Mesenchymal stem cell (in vitro differentiated cells and primary cell): Measurements from ENCODE around the gene SCN1A.

ENCODE experiments used
- DNase-seq: peaks from one replicate; pipeline ENCODE4 v3.0.0-alpha.2; 2013
- H2AFZ ChIP-seq: one replicate; pipeline ENCODE4 v1.6.1; 2013; ENCODE audit warnings: low read depth, mild to moderate bottlenecking, control low read depth, inconsistent platforms, low read length, moderate library complexity
- H2AK5ac ChIP-seq: 2 replicates; pipeline ENCODE4 v1.6.1; 2013; ENCODE audit warnings: low read length, moderate library complexity, mild to moderate bottlenecking, inconsistent platforms; ENCODE audit not compliant: severe bottlenecking
- H2BK120ac ChIP-seq: one replicate; pipeline ENCODE4 v1.6.1; 2013; ENCODE audit warnings: low read depth, mild to moderate bottlenecking, inconsistent platforms, low read length, moderate library complexity
- H2BK12ac ChIP-seq, 2 experiments: one replicate each; pipeline ENCODE4 v1.6.1; 2013; ENCODE audit warnings: inconsistent platforms in 2 of 2, low read length in 2 of 2, mild to moderate bottlenecking in 2 of 2, moderate library complexity in 2 of 2, control low read depth in 1 of 2
- H2BK15ac ChIP-seq: one replicate; pipeline ENCODE4 v1.6.1; 2013; ENCODE audit warnings: mild to moderate bottlenecking, low read depth, inconsistent platforms; ENCODE audit not compliant: poor library complexity, severe bottlenecking
- H2BK5ac ChIP-seq: 2 replicates; pipeline ENCODE4 v1.6.1; 2013; ENCODE audit warnings: low read depth, mild to moderate bottlenecking, low read length, control low read depth, inconsistent platforms; ENCODE audit not compliant: poor library complexity, severe bottlenecking
- H3K14ac ChIP-seq, 2 experiments: one replicate each; pipeline ENCODE4 v1.6.1; 2013; ENCODE audit warnings: inconsistent platforms in 2 of 2, low read length in 2 of 2, control low read depth in 1 of 2, mild to moderate bottlenecking in 1 of 2, moderate library complexity in 1 of 2
- H3K18ac ChIP-seq, 2 experiments: one replicate each; pipeline ENCODE4 v1.6.1; 2013; ENCODE audit warnings: inconsistent platforms in 2 of 2, low read length in 2 of 2, control low read depth in 1 of 2, low read depth in 1 of 2, mild to moderate bottlenecking in 1 of 2
- H3K23ac ChIP-seq, 2 experiments: one replicate each; pipeline ENCODE4 v1.6.1; 2013; ENCODE audit warnings: inconsistent platforms in 2 of 2, low read length in 2 of 2, mild to moderate bottlenecking in 2 of 2, moderate library complexity in 2 of 2, control low read depth in 1 of 2
- H3K27ac ChIP-seq: 2 replicates; pipeline ENCODE4 v1.5.1; 2013; ENCODE audit warnings: mild to moderate bottlenecking, moderate library complexity, low read length, control low read depth, inconsistent platforms; ENCODE audit not compliant: poor library complexity, severe bottlenecking
- H3K27me3 ChIP-seq, 2 experiments: 2 replicates each; pipeline versions ENCODE4 v1.6.1 to v1.7.0; 2013; ENCODE audit warnings: low read length in 2 of 2, mild to moderate bottlenecking in 2 of 2, moderate library complexity in 2 of 2, control low read depth in 1 of 2, inconsistent platforms in 1 of 2; ENCODE audit not compliant: control insufficient read depth in 1 of 2, insufficient read depth in 1 of 2
- H3K36me3 ChIP-seq, 2 experiments: 2 replicates each; pipeline versions ENCODE4 v1.6.1 to v1.7.0; 2013; ENCODE audit warnings: low read length in 2 of 2, control low read depth in 1 of 2, inconsistent platforms in 1 of 2, low read depth in 1 of 2, mild to moderate bottlenecking in 1 of 2; ENCODE audit not compliant: insufficient read depth in 2 of 2, control insufficient read depth in 1 of 2
- H3K4ac ChIP-seq, 2 experiments: one replicate each; pipeline ENCODE4 v1.6.1; 2013; ENCODE audit warnings: inconsistent platforms in 2 of 2, low read length in 2 of 2, mild to moderate bottlenecking in 2 of 2, moderate library complexity in 2 of 2, control low read depth in 1 of 2, low read depth in 1 of 2
- H3K4me1 ChIP-seq: 2 replicates; pipeline ENCODE4 v1.6.1; 2013; ENCODE audit warnings: low read depth, low read length, control low read depth; ENCODE audit not compliant: control insufficient read depth, insufficient read depth
- H3K4me2 ChIP-seq: 2 replicates; pipeline ENCODE4 v1.6.1; 2013; ENCODE audit warnings: low read length, mild to moderate bottlenecking, inconsistent platforms; ENCODE audit not compliant: poor library complexity, severe bottlenecking
- H3K4me3 ChIP-seq, 2 experiments: 2 replicates each; pipeline versions ENCODE4 v1.5.1 to v1.7.0; 2013; ENCODE audit warnings: low read length in 2 of 2, mild to moderate bottlenecking in 2 of 2, control low read depth in 1 of 2, low read depth in 1 of 2; ENCODE audit not compliant: insufficient read depth in 1 of 2
- H3K79me1 ChIP-seq: replicated peaks from 2 replicates; pipeline ENCODE4 v1.6.1; 2013; ENCODE audit warnings: mild to moderate bottlenecking, control low read depth, low read length, inconsistent platforms; ENCODE audit not compliant: poor library complexity, severe bottlenecking
- H3K9ac ChIP-seq: 2 replicates; pipeline ENCODE4 v1.7.0; 2013; ENCODE audit warnings: mild to moderate bottlenecking, low read length, moderate library complexity
- H3K9me3 ChIP-seq: 2 replicates; pipeline ENCODE4 v1.7.0; 2013; ENCODE audit warnings: mild to moderate bottlenecking, low read length; ENCODE audit not compliant: control insufficient read depth
- H4K8ac ChIP-seq: one replicate; pipeline ENCODE4 v1.6.1; 2013; ENCODE audit warnings: inconsistent platforms, mild to moderate bottlenecking, low read length, moderate library complexity
- H4K91ac ChIP-seq: one replicate; pipeline ENCODE4 v1.6.1; 2013; ENCODE audit warnings: mild to moderate bottlenecking, low read length, inconsistent platforms
- WGBS: methylation state at CpG from one replicate; pipeline ENCODE4 v1.1.7; 2013; ENCODE audit warnings: mixed read lengths; 5-methylcytosine and 5-hydroxymethylcytosine counted together

The SCN1A gene

DNA sequence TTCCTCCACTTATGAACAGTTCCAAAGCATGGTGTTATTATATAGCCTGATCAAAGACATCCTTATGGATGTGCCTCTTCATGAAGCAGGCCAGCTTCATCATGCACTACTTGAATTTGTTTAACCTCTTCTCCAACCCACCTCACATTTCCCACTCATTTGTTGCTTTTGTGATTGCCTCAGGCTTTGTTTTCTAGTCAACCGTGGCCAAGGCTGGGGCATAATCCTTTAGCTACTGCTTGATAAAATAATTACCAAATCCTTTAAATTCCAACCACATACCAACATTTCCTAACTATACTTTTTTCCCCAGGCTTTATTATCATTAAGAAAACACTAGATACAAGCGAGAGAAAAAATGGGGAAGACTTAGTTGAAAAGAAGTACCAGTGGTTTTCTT, 39.6 kb upstream of the SCN1A start:
- H4K8ac ChIP-seq: no peak overlapping the region
- no peaks in the 10 kb centered on the region for H3K27me3 ChIP-seq
- DNase-seq: no peak
- no peaks in the 10 kb centered on the region for H3K36me3 ChIP-seq
- H3K79me1 ChIP-seq: no peaks in the 10 kb centered on the region
- no peak overlapping the region for H3K9ac ChIP-seq
- no peak overlapping the region for H2AK5ac ChIP-seq
- no peak overlapping the region for H2BK12ac ChIP-seq
- H2AFZ ChIP-seq: no peak overlapping the region
- WGBS: 65% methylated on average over 1 of the region's 2 CpGs
- no peak overlapping the region for H2BK5ac ChIP-seq
- no peak overlapping the region for H2BK15ac ChIP-seq
- H3K4ac ChIP-seq: no peak overlapping the region
- no peak overlapping the region for H3K4me3 ChIP-seq
- H3K4me1 ChIP-seq: no peaks in the 10 kb centered on the region
- no peak overlapping the region for H3K18ac ChIP-seq
- no peak overlapping the region for H4K91ac ChIP-seq
- H3K14ac ChIP-seq: no peak overlapping the region
- no peak overlapping the region for H3K27ac ChIP-seq
- H2BK120ac ChIP-seq: no peak overlapping the region
- H3K4me2 ChIP-seq: no peak overlapping the region
- no peak overlapping the region for H3K23ac ChIP-seq
- H3K9me3 ChIP-seq: no peaks in the 10 kb centered on the region

- Histone ChIP-seq H2BK5ac (no peak overlapping the region), H3K79me1 (no peaks in the 10 kb centered on the region), H3K4me2 (no peak overlapping the region), H2BK120ac (no peak overlapping the region), H4K91ac (no peak overlapping the region), H3K27me3 (no peaks in the 10 kb centered on the region), H3K4ac (no peak overlapping the region), H3K23ac (no peak overlapping the region), H2BK12ac (no peak overlapping the region), H3K9ac (no peak overlapping the region), H3K4me3 (no peak overlapping the region), H3K9me3 (no peaks in the 10 kb centered on the region), H2BK15ac (no peak overlapping the region), H2AK5ac (no peak overlapping the region), H4K8ac (no peak overlapping the region), H3K36me3 (no peaks in the 10 kb centered on the region), H3K18ac (no peak overlapping the region), H3K4me1 (no peaks in the 10 kb centered on the region), H3K14ac (no peak overlapping the region), H2AFZ (no peak overlapping the region), H3K27ac (no peak overlapping the region)
- WGBS: 75% methylated on average over 1 of the region's 2 CpGs
- no peak for DNase-seq
These were observed 36.0 kb upstream of the SCN1A start for GRCh38 chr2:166163775-166164174.

- Histone ChIP-seq H3K9ac (no peak overlapping the region), H3K18ac (no peak overlapping the region), H2AK5ac (no peak overlapping the region), H4K8ac (no peak overlapping the region), H3K23ac (no peak overlapping the region), H3K4me1 (no peaks in the 10 kb centered on the region), H3K79me1 (no peaks in the 10 kb centered on the region), H3K9me3 (no peaks in the 10 kb centered on the region), H3K4me2 (no peak overlapping the region), H3K36me3 (no peaks in the 10 kb centered on the region), H2BK15ac (no peak overlapping the region), H2BK12ac (no peak overlapping the region), H2BK5ac (no peak overlapping the region), H3K4me3 (no peak overlapping the region), H3K27ac (no peak overlapping the region), H4K91ac (no peak overlapping the region), H3K27me3 (no peaks in the 10 kb centered on the region), H2BK120ac (no peak overlapping the region), H3K14ac (no peak overlapping the region), H3K4ac (no peak overlapping the region), H2AFZ (no peak overlapping the region)
- DNase-seq: no peak
- WGBS: 89% methylated on average over 1 of the region's 2 CpGs
These were observed 30.7 kb upstream of the SCN1A start for GRCh38 chr2:166158546-166158945.

DNA sequence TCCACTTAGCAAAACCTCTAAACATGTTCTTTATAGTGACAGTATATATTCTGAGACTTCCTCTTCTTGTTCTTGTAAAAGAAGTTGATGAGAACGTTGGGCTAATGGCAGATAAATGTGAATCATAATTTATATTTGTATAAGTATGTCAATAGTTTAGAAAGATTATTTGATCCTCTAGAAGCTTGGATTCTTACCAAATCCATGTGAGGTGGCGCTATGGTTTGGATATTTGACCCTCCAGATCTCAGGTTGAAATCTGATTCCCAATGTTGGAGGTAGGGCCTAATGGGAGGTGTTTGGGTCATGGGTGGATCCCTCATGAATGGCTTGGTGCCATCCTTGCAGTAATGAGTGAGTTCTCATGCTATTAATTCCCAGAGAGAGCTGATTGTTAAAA, 29.8 kb upstream of the SCN1A start:
- Histone ChIP-seq H2BK5ac (no peak overlapping the region), H3K4me1 (no peaks in the 10 kb centered on the region), H3K9ac (no peak overlapping the region), H3K23ac (no peak overlapping the region), H2BK12ac (no peak overlapping the region), H3K36me3 (no peaks in the 10 kb centered on the region), H3K18ac (no peak overlapping the region), H4K91ac (no peak overlapping the region), H3K14ac (no peak overlapping the region), H3K4me3 (no peak overlapping the region), H2BK120ac (no peak overlapping the region), H4K8ac (no peak overlapping the region), H3K79me1 (no peaks in the 10 kb centered on the region), H3K4ac (no peak overlapping the region), H2AFZ (no peak overlapping the region), H3K27ac (no peak overlapping the region), H2AK5ac (no peak overlapping the region), H3K27me3 (no peaks in the 10 kb centered on the region), H3K4me2 (no peak overlapping the region), H2BK15ac (no peak overlapping the region), H3K9me3 (no peaks in the 10 kb centered on the region)
- DNase-seq: no peak
- 65% methylated on average over 1 of the region's 2 CpGs for WGBS
